Anterior cingulate cortex (tissue), 58 donors: Measurements from ENCODE around the gene GALNT8.

ENCODE experiments used
- DNase-seq, 58 donors: peaks; one replicate each; lab custom pipeline; 2025; lab: John Stamatoyannopoulos, UW

Gene GALNT8

DNA sequence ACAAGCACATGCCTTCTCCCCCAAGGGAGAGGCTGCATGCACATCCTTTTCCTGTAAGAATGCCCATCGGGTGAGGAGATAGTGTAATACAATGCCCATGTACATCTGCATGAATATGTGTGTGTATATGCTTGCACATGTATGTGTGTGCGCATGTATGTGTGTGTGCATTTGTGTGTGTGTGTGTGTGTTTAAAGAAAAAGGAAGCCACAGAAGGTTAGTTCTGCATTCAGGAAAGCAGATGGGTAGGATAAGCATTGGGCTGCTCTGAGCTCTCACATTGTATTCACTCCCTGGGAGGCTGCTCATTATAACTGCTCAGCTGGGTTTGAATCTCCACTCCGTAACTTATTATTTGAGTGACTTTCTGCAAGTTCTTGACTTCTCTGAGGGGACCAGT, 74.3 kb downstream of the GALNT8 start:
- no peak for DNase-seq

DNA sequence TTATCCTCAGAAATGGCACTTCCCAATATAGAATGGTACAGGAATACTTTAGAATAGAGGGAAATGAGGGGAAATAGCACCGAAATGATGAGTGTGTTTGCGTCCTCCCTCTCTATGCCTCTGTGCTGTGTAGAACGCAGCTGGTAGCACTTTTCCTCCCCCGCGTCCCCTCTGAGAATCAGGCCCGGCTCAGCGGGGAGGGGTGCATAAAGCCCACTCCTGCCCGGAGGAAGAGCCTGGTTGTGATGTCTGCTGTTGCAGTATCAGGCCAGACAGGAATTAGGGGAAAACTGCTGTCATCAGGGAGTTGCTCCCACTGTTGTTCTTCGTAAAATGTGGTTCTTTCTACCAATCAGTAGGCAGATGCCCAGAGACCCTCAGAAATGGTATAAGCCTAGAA, 76.0 kb downstream of the GALNT8 start:
- DNase-seq: peak in 8 of 58 donors; percentile 13 to 48 (median 28)

DNA sequence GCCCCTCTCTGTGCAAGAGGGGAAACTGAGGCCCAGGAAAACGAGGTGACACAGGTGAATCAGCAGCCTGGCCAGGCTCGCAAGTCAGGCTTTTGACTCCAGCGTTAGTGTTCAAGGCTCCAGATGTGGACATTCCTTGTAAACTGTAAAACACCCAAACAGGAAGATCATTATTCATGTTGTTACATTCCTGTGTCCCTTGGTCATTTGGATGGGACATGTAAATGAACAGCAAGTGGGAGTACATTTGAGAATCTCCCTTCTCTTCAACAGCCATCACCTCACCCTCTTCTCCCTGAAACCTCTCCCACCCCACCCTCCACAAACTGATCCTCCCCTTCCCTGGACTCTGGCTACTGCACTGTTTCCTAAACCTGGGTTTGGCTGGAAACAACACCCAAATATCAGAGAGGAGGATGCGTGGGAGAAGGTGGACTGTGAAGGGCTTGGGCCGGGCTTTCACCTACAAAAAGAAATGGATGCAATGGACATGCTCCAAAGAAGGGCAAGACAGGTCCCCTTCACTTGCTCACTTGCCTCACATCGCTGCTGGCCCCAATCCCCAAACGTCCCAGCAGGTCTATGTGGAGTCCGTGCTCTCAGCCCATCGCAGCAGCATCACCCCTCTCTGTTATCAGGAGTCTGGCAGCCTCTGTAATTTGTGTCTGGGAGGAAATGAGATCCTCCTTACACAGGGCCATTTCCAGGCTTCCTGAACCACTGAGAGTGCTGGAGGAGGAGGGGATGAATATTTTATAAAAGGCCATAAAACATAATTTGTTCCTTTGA, 76.7 kb downstream of the GALNT8 start:
- DNase-seq: no peak

DNA sequence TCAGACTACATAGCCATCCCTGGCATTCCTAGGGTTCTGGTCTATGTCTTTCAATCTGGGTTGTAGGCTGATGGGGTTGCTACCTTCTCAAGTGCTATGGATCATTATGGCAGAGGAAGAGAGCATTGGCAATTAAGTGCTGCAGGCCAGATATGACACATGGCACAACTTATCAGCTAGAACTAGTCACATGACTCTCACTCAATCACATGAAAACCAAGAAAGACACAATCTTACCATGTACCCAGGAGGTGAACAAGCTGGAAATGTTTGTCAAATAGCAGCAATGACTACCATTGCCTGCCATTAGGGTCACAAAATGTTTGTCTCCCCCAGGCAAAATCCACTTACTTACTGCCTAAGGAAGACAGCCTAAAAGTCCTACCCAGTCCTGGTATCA, 80.4 kb downstream of the GALNT8 start:
- DNase-seq: no peak

DNA sequence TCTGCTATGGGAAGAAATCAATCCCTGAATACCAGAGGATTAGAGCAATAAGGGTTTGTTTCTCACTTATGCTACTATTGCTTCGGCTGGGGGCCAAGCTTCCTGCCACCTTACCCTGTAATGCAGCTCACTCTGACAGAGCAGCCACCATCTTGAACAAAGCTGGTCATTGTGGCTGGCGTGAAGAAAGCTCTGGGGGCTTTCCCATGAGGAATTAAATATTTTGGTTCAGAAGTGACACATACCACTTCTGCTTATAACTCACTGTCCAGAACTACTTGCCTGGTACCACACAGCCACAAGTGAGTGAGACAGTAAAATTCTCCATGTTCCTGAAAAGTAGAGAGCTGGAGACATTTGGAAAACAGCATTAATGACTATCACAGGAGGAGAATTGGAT, 82.6 kb downstream of the GALNT8 start:
- no peak for DNase-seq

DNA sequence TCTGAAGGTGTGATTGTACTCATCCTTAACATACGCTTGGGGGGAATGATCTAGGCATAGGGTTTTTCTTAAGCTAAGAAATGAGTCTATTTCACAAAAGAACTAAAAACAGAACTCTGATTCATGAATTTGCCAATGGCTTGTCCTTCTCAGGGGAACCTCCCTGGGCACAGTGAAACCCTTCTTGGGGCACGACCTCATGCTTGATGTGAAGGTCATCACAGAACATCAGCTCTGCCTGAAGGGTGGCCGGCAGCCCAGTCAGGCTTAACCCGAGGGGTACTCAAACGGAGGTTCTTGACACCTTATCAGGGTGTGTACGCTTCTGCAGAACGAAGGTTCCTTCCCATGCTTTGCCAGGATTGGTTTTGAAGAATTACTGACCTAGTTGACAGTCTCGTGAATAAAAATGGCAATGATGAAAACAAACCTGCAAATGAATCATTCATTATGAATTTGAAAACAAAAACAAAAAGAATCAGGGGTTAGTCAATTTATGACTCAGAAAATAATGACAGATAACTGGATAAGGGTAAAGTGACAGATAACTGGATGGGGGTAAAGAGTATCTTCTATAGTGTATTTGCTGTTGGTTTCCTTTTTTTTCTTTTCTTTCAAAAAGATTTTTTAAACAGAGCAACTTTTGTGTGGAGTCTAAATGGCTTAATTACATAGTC, 86.4 kb downstream of the GALNT8 start:
- DNase-seq: no peak

DNA sequence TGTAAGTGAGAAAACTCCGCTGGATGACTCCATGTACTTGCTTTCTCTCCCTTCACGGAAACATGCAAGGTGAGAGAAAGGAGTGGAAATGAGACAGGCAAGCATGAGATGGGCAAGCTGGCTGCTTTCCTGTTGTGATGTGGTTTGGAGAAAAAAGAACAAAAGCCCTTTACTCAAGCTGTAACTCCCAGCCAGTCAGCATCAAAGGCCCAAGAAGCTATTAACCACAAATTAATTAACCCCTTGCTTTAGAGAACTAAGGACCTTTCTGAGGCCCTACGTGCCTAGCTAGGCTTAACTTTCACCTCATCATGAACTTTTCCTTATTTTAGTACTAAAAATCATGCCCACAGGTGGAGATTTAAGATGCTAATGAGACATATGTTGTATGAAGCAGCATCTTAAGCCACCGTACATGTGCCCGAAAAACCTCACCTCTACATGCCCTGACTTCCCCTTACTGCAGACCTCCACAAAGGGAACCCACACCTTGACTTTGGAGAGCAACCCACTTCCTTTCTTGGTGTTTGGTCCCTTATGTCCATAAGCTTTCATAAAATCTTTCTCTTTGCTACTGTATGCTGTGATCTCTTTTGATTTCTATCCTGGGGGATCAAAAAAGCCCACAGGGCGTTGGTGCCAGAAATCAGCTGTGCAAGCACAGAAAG, 87.0 kb downstream of the GALNT8 start:
- no peak for DNase-seq

DNA sequence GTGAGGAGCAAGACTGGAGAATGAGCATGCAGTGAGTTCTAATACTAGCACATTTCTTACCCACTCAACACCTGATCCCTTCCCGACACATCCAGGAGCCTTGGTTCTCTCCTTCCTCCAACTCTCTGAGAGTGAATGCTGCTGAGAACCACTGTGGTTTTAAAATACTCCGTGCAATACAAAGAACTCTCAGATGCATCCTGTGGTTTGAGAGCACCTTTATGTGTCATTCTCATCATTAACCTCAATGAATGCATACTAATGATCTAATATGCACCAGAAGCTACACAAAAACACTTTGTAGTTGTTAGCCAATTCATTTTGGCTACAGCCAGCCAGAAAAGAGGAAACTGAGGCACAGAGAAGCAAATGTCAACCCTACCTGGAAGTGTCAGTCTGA, 87.6 kb downstream of the GALNT8 start:
- DNase-seq: no peak

DNA sequence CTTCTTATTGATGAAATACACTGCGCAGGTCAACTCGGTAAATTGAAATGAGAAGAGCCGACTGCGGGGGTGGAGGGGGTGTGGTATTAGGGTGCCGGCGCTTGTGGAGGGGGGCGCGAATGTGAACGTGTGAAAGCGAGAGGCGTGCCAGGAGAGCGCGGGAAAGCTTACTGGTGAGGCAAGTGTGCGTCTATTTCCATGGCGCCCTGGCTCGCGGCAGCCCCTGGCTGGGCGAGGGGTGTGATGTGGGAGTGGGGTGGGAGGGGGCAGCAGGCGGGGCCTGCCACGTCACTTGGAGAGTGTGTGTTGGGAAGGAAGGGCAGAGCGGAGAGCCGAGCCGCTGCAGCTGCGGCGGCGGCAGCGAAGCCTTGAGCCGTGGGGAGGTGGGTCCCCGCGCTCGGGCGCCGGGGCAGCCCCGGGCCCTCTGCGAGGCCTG, 88.8 kb downstream of the GALNT8 start:
- peak in 47 of 58 donors; percentile 5 to 75 (median 49) for DNase-seq

DNA sequence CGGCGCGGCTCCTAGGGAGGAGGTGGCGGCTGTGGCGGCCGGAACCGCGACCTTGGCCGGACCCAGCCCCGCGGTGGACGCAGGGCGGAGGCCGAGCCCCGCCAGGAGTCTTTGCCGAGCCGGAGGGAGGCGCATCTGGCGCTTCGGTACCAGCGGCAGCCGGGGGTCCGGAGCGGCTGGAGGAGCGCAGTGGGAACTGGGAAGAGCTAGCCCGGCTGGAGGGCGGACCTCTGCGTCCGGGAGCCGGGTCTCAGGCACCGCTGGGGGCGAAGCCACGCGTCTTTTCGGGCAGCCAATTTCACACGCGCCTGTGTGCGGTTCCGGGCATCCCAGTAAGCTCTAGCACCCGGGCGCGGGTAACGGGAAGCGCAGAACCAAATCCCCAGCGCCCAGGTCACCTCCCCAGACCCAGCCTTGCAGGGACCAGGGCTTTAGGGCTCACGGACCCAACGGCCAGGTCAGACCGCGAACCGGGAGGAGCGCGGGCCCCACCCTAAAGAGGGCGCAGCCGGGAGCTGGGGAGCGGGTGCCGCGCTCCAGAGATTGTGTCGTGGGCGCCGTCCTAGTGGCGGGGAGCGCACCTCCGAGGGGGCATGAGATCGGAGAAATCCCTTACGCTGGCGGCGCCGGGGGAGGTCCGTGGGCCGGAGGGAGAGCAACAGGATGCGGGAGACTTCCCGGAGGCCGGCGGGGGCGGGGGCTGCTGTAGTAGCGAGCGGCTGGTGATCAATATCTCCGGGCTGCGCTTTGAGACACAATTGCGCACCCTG, 89.4 kb downstream of the GALNT8 start:
- peak in 3 of 58 donors; percentile 19 to 65 (median 45) for DNase-seq

DNA sequence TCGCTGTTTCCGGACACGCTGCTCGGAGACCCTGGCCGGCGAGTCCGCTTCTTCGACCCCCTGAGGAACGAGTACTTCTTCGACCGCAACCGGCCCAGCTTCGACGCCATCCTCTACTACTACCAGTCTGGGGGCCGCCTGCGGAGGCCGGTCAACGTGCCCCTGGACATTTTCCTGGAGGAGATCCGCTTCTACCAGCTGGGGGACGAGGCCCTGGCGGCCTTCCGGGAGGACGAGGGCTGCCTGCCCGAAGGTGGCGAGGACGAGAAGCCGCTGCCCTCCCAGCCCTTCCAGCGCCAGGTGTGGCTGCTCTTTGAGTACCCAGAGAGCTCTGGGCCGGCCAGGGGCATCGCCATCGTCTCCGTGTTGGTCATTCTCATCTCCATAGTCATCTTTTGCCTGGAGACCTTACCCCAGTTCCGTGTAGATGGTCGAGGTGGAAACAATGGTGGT, 90.0 kb downstream of the GALNT8 start:
- DNase-seq: no peak

DNA sequence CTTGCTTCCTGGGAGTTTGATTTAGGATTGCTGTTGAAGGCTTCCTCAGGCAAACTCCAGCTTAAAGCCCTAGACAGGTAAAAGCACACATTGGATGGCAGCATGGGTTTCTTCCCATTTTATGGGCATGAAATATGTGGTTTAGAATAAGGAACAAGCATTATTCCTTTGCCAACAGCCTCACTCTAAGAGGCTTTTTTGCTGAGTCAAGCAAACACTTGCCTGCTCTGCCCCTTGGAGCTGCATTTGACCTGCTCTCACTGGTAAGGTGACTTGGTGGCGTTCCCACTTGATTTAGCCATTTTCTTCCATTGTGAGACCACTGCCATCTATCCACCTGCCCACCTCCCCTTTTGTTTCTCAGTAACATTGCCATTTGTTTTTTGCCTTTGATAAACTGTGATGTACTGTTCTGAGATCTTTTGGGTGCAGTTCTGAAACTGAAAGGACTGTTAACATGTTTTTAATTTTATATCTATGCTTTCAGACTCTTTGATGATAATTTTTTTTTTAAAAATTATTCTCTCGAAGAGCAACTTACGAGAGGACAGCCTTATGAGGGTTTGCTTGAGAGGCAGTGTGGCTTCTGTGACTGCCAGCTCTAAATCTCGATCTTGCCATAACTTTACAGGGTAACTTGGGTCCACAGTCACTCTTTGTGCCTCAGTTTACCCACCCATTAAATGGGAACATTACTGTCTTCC, 92.6 kb downstream of the GALNT8 start:
- no peak for DNase-seq

DNA sequence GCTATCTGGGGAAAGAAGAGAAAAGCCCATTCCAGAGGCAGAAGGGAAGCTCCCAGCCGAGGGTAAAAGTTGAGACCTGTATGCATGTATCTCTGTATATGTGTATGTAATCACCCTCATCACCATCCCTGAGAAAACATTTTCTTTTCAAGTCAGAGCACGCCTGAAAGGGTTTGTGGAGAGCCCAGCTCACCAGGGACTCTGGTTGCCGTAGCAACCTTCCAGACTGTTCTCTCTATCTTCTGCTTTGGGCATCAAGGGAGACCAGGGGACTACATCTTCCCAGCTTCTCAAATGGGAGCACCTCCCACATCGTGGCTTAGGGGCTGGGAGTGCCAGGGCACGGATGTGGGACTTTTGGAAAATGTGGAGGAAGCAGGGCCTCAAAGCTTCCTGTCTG, 93.5 kb downstream of the GALNT8 start:
- DNase-seq: peak in 7 of 58 donors; percentile 16 to 45 (median 23)

DNA sequence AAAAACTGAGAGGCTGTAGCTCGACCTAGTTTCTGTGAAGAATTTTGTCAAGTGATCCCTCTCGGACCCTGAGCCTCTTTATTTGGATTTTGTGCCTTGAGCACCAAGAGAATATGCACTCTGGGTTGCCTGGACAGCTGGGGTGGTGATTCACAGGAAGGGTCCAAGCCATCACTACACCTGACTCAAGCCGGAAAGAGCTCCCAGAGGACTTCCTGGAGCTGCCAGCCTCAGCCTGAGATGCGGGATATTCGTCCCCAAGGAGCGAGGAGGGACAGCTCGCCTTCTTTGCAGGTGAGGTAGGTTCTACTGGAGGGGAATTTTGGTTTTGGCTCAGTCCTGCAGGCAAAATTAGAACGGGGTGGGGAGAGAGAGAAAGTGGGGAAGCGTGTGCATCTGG, 94.3 kb downstream of the GALNT8 start:
- DNase-seq: no peak

DNA sequence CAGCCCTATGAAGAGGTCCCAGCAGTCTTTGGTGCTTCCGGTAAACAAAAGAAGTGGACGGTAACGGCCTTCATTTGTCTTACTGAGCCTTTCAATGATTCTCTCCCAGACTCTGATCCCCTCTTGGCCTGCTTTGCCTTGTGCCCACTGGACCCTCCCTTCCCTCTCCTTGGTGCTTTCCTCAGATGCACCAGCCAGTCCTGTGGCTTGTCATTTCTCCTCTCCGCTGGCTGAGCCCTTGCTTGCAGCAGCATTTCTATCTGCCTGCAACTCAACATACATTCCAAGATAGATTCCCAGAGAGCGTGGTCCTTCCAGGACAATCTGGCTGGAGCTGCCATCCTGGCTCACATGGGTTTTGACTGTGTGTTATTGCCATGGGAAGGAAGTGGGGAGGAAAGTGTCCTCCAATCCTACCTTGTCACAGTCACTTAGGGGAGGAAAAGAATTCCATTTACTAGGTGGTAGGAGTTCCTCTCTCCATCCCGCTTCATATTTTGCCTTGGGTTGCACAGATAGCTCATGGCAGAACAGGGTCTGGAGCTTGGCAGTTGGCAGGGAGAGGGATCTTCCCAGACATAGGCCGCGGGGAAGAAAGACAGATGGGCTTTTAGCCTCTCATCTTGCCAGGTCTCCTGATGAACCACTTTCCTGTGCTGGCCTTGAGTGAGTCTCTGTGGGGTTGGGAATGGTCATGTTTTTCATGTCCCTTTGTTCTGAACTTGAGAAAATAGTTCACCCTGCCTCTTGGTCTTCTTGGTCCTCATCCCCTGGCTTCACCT, 96.7 kb downstream of the GALNT8 start:
- peak in 2 of 58 donors; percentile 29 to 59 for DNase-seq

DNA sequence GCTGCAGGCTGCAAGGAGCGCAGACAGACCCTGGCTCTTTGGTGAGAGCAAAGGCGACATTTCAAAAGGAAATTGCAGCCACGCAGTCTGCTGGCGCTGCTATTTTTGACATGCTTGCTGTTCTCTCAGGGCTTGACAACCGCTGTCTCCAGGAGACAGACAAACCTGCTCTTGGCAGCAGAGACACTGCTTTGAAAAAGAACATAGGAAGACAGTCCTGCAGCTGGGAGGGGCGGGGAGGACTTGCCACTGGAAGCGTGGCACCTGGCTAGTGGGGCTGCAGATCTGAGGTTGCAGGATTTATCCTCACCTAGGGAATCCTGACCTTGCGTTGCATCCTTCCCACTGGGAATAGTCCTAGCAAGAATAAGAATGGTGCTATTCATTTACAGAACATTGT, 97.7 kb downstream of the GALNT8 start:
- peak in 23 of 58 donors; percentile 13 to 69 (median 35) for DNase-seq

DNA sequence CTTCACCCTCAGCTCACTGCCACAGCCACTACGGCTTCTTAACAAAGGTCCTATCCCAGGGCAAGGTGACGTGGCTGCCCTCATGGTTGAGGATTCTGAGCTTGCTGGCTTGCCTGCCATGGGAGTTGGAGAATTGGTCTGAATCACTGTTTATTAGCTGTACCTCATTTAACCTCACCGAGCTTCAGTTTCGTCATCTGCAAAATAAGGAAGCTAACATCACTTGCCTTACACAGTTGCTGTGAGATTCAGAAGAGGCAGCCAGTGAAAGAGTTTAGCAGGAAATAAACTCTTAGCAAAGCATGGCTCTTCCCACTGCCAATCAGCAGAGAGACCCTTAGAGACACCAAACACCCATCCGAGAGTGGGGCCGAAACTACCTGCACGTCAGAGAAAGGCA, 99.5 kb downstream of the GALNT8 start:
- DNase-seq: no peak

DNA sequence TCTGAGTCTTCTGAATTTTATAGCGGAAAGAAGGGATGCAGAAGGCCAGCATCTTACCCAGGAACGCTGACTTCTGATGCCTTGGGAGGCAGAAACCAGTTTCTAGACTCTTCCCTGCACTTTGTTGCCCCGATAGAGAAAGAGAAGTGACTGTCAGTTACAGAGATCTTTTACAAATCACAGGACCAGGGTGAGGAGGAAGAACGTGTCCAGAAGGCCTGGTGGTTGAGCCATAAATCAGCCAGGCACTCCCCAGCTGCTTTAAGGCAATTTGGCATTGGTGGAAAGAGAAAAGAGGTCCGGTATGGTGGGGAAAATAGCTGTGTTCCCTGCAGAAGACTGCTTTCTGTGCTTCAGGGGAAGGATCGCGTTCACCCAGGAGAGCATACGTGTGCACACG, 100.8 kb downstream of the GALNT8 start:
- no peak for DNase-seq
